Heart left ventricle (tissue), 16 donors: Measurements from ENCODE around the gene GJB4. TPM values are rescaled to one million over a fixed set of nuclear protein-coding genes. Genes with fewer than 3 reads are reported as not detected.

Experiments used
- ATAC-seq, 4 donors: fragments of 200-7000 bp; cut with Tn5 transposase; one replicate each; pipeline ENCODE4 v1.9.1; 2020 to 2022; ENCODE audit warnings: moderate library complexity in 4 of 4, mild to moderate bottlenecking in 3 of 4, moderate number of reproducible peaks in 1 of 4
- DNase-seq, 5 donors: peaks; one replicate each; pipeline ENCODE4 v3.0.0-alpha.2; 2020
- H3K27ac ChIP-seq, 12 donors: fragments of 200-600 bp; sonication (generic) in 4 of 12; one replicate each; pipeline versions ENCODE4 v1.5.0 to v1.8.0; 2016 to 2022; ENCODE audit warnings: mild to moderate bottlenecking in 2 of 12
- H3K27me3 ChIP-seq, 9 donors: fragments of 200-600 bp; sonication (generic) in 2 of 9; one replicate each; pipeline versions ENCODE4 v1.5.1 to v1.8.0; 2016 to 2022; ENCODE audit warnings: mild to moderate bottlenecking in 3 of 9
- H3K36me3 ChIP-seq, 9 donors: fragments of 200-600 bp; sonication (generic) in 2 of 9; one replicate each; pipeline versions ENCODE4 v1.5.0 to v1.8.0; 2018 to 2022; ENCODE audit warnings: mild to moderate bottlenecking in 2 of 9
- H3K4me1 ChIP-seq, 12 donors: fragments of 200-600 bp; sonication (generic) in 4 of 12; one replicate each; pipeline versions ENCODE4 v1.5.0 to v1.8.0; 2016 to 2022; ENCODE audit warnings: mild to moderate bottlenecking in 3 of 12
- H3K4me3 ChIP-seq, 12 donors: fragments of 200-600 bp; sonication (generic) in 4 of 12; one replicate each; pipeline versions ENCODE4 v1.5.0 to v1.8.0; 2017 to 2022; ENCODE audit warnings: mild to moderate bottlenecking in 9 of 12, moderate library complexity in 4 of 12
- H3K9me3 ChIP-seq, 12 donors: fragments of 200-600 bp; sonication (generic) in 4 of 12; one replicate each; pipeline versions ENCODE4 v1.5.0 to v1.8.0; 2016 to 2022; ENCODE audit warnings: mild to moderate bottlenecking in 1 of 12
- CTCF ChIP-seq, 12 donors: fragments of 200-600 bp; sonication (generic) in 4 of 12; IDR thresholded peaks; one replicate each; pipeline versions ENCODE4 v1.5.0 to v1.8.0; 2018 to 2022; ENCODE audit warnings: antibody characterized with exemption in 12 of 12, mild to moderate bottlenecking in 5 of 12
- POLR2A ChIP-seq, 2 donors: fragments of 450-650 bp; IDR thresholded peaks; one replicate each; pipeline ENCODE4 v1.6.1; 2017; ENCODE audit warnings: antibody characterized with exemption in 2 of 2, mild to moderate bottlenecking in 2 of 2, moderate library complexity in 2 of 2
- WGBS, 4 donors: extraction: QIAGEN DNeasy Blood & Tissue Kit in 2 of 4; methylation state at CpG; one replicate each; pipeline versions ENCODE4 v1.1.5 to v1.1.7; 2013 to 2018; 5-methylcytosine and 5-hydroxymethylcytosine counted together
- intact Hi-C, 10 donors: fragments of 100-400 bp; cut with DNase I; formaldehyde crosslinking; loops; one replicate each; pipeline versions ENCODE4 v1.11.1 to v1.14.2; 2022
- polyA plus RNA-seq, 2 donors: library from polyadenylated mRNA; stranded (reverse); fragments of 200-250 nt; gene quantifications; one replicate each; pipeline ENCODE4 v1.2.3, GENCODE V29; 2013
- total RNA-seq, 9 donors: library from RNA; depleted of rRNA in 2 of 9; stranded (reverse); fragments of >200 nt in 2 of 9; fragmentation: NEBNext Ultra II Directional in 3 of 9; extraction: Animal tissue kit (Norgen Biotek cat#: 25700) in 3 of 9; gene quantifications; one replicate each; pipeline versions ENCODE4 v1.1.0 to v1.2.4, GENCODE V29; 2016 to 2023
- donor health status: ischemic (EF 13 %, LVEDD 7.1; RV severe dilation, severe dysfunction).
- donor health status: healthy with polysubstance abuse.
- donor health status: DM: no; HTN: yes; CAD: no.
- donor health status: DM: no; HTN: no; CAD: no.
- donor health status: ischemic (EF 25% LVEDD 6.9; RV normal size, moderate dysfunction).
- donor health status: ischemic (EF 25% LVEDD 5.7; RV mildly dilated, moderate dysfunction).
- donor health status: healthy.
- donor health status: DM: yes; HTN: yes; CAD: no.
- donor health status: ischemic (EF 35%, LVEDD 5.7; RV mildly dilated, moderate dysfunction).
- donor health status: nonischemic (EF 11% LVEDD 7.7; RV severe dilation, severe dysfunction).
- donor health status: DM: yes; HTN: yes; CAD: no.
- donor health status: PGD.
- donor health status: ischemic (EF 29% LVEDD 5.4; RV normal size, mild dysfunction).
- donor health status: nonischemic (EF 23%, LVEDD 6.1; RV moderate dilation, normal function).

The GJB4 gene
- total and polyA plus RNA-seq, 11 donors = not detected

DNA sequence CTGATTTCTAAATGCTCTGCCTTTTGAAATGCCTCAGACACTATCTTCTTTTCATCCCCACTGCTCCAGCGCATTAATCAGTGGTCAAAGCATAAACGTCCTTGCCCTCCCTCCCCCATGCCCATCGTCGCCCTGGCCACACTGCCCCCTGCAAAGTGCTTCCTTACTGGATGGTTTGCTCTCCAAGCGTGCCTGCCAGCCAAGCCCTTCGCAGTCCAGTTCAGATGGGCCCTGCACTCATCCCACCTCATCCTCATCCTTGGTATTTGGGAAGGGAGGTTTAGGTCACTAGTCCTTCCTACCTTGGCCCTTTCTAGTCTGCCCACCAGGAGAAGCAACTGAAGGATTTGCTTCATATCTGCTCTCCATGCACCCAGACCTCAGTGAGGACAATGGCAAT, 36.4 kb downstream of the GJB4 start:
- Histone ChIP-seq H3K4me3 (peak overlapping the region; percentile 45 to 90 (median 66)), H3K4me1 (peaks cover 0 to 33% (median 9%) of the 10 kb centered on the region in 12 donors), H3K9me3 (no peaks in the 10 kb centered on the region), H3K36me3 (peaks cover 0 to 36% (median 13%) of the 10 kb centered on the region in 9 donors), H3K27ac (peak overlapping the region in 8 of 12 donors; percentile 34 to 96 (median 86)), H3K27me3 (peaks cover 0 to 7% (median 0%) of the 10 kb centered on the region in 9 donors)
- WGBS, 4 donors = 62 to 74% (median 71%) methylated on average over 6 of the region's 6 CpGs
- TF ChIP-seq POLR2A (IDR thresholded peaks at IDR 0.05) (no peak), CTCF (IDR thresholded peaks at IDR 0.05) (no peak)
- intact Hi-C loops = loop anchor here in 2 of 10 donors (5.0 kb wide), 2 partner anchors 36 to 41 kb away; no protein-coding TSS in a partner anchor
- ATAC-seq (no peak), DNase-seq (no peak)

- Histone ChIP-seq H3K27me3 (peaks cover 0 to 7% (median 0%) of the 10 kb centered on the region in 9 donors), H3K4me1 (peaks cover 0 to 29% (median 7%) of the 10 kb centered on the region in 12 donors), H3K4me3 (peak overlapping the region in 11 of 12 donors; percentile 45 to 90 (median 67)), H3K27ac (peak overlapping the region in 10 of 12 donors; percentile 9 to 96 (median 80)), H3K9me3 (no peaks in the 10 kb centered on the region), H3K36me3 (peaks cover 0 to 36% (median 13%) of the 10 kb centered on the region in 9 donors)
- ATAC-seq (no peak), DNase-seq (no peak)
- TF ChIP-seq POLR2A (IDR thresholded peaks at IDR 0.05) (no peak), CTCF (IDR thresholded peaks at IDR 0.05) (no peak)
- intact Hi-C loops = loop anchor here in 2 of 10 donors (5.0 kb wide), 2 partner anchors 35 to 40 kb away; no protein-coding TSS in a partner anchor
- 78 to 87% (median 82%) methylated on average over 5 to 6 of the region's 6 CpGs for WGBS, 4 donors
Observed at GRCh38 chr1:34796990-34797389, 37.5 kb downstream of the GJB4 start.

DNA sequence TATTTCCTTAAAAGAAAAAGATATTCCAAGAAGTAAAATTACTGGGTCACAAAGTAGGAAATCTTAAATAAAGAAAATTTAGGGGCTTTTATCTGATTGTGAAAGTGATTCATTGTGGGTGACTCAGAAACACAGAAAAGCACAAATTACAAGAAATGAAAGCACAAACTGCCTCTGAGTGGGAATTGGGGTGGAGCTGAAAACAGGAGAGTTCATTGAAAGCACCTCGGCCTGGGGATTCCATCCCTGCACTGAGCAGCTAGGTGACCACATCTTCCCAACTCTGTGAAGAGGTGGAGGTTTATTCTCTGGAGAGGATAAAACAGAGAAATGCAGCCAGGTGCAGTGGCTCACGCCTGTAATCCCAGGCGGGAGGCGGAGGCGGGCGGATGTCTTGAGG, 40.7 kb downstream of the GJB4 start:
- no peak for ATAC-seq
- 74 to 95% (median 84%) methylated on average over 6 of the region's 6 CpGs for WGBS, 4 donors

DNA sequence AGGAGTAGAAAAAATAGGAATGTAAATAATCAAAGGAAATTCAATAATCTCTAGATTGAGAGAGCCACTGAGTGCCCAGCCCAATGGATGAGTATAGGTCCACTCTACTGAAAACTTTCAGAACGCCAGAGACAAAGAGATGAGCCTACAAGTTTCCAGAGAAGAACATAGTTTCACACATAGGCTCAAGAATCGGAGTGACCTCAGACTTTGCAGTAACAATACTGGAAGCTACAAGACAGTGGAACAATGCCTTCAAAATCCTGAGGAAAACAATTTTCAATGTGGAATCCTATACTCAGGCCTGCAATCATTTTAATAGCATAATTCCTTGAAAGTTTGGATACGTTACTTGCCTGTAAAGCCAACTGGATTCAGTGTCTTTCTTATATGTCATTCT, 44.2 kb downstream of the GJB4 start:
- peaks cover 0 to 14% (median 0%) of the 10 kb centered on the region in 12 donors for H3K9me3 ChIP-seq
- H3K36me3 ChIP-seq = no peaks in the 10 kb centered on the region
- H3K4me3 ChIP-seq = no peak overlapping the region
- no peak for ATAC-seq
- H3K4me1 ChIP-seq = peaks cover 0 to 23% (median 4%) of the 10 kb centered on the region in 12 donors
- intact Hi-C loops = no loop called here
- TF ChIP-seq POLR2A (IDR thresholded peaks at IDR 0.05) = no peak
- no peak overlapping the region for H3K27ac ChIP-seq
- DNase-seq = no peak
- H3K27me3 ChIP-seq = no peaks in the 10 kb centered on the region
- WGBS, 4 donors = 95 to 98% (median 97%) methylated on average over 3 of the region's 3 CpGs

More for the DNA sequence above, 40.7 kb downstream of the GJB4 start:
- H3K27ac ChIP-seq = peak overlapping the region in 1 of 12 donors; percentile 83
- peaks cover 0 to 25% (median 4%) of the 10 kb centered on the region in 12 donors for H3K4me1 ChIP-seq
- no peak for TF ChIP-seq CTCF (IDR thresholded peaks at IDR 0.05)
- TF ChIP-seq POLR2A (IDR thresholded peaks at IDR 0.05) = no peak
- peaks cover 0 to 14% (median 0%) of the 10 kb centered on the region in 12 donors for H3K9me3 ChIP-seq
- intact Hi-C loops = no loop called here
- H3K36me3 ChIP-seq = peaks cover 0 to 26% (median 4%) of the 10 kb centered on the region in 9 donors
- no peak for DNase-seq
- no peaks in the 10 kb centered on the region for H3K27me3 ChIP-seq
- no peak overlapping the region for H3K4me3 ChIP-seq
